SK-N-MC (cell line): ENCODE results near the gene FASTKD3.

ENCODE experiments used
- DNase-seq: peaks from one replicate; pipeline ENCODE4 v3.0.0-alpha.2; 2011; ENCODE audit warnings: low read depth, low spot score
- H3K27ac ChIP-seq: fragments of 200-600 bp; sonication (generic); 2 replicates; pipeline ENCODE4 v1.5.1; 2016; ENCODE audit warnings: mixed run types
- H3K36me3 ChIP-seq: fragments of 200-600 bp; sonication (generic); 2 replicates; pipeline ENCODE4 v1.6.1; 2017; ENCODE audit warnings: antibody characterized with exemption, low read length, mixed read lengths; ENCODE audit not compliant: insufficient read depth
- H3K4me3 ChIP-seq: fragments of 200-600 bp; sonication (generic); 2 replicates; pipeline ENCODE4 v1.5.1; 2016
- H3K9ac ChIP-seq: fragments of 200-600 bp; sonication (generic); 2 replicates; pipeline ENCODE4 v1.8.0; 2017; ENCODE audit warnings: mixed run types, mixed read lengths; ENCODE audit not compliant: insufficient read length
- H3K9me3 ChIP-seq: fragments of 200-600 bp; sonication (generic); 2 replicates; pipeline ENCODE4 v1.6.1; 2017; ENCODE audit warnings: low read depth, mild to moderate bottlenecking, antibody characterized with exemption, low read length, moderate library complexity, mixed read lengths
- EZH2 ChIP-seq: fragments of 200-600 bp; sonication (generic); IDR thresholded peaks from one replicate; pipeline ENCODE4 v1.6.1; 2017; ENCODE audit warnings: antibody characterized with exemption
- FOXP2 ChIP-seq: optimal IDR thresholded peaks from 2 replicates; pipeline ENCODE3; 2011; ENCODE audit warnings: mild to moderate bottlenecking, moderate library complexity; ENCODE audit not compliant: insufficient read depth; ENCODE audit errors: extremely low read length, control extremely low read depth
- POLR2AphosphoS5 ChIP-seq: IDR thresholded peaks from 2 replicates; pipeline ENCODE4 v1.6.1; 2012; ENCODE audit warnings: mild to moderate bottlenecking, low read depth, low read length, borderline replicate concordance

The FASTKD3 gene

GRCh38 chr5:7827610-7828009 is 41.2 kb downstream of the FASTKD3 start:
- Histone ChIP-seq H3K27ac (no peak overlapping the region), H3K36me3 (no peaks in the 10 kb centered on the region)
- DNase-seq, result no peak

GRCh38 chr5:7825630-7826029 is 43.2 kb downstream of the FASTKD3 start:
- H3K4me3 ChIP-seq, result no peak overlapping the region
- H3K27ac ChIP-seq, result no peak overlapping the region
- no peak overlapping the region for H3K9ac ChIP-seq
- no peaks in the 10 kb centered on the region for H3K9me3 ChIP-seq
- no peak for DNase-seq
- TF ChIP-seq POLR2AphosphoS5 (no peak), FOXP2 (no peak), EZH2 (no peak)
- no peaks in the 10 kb centered on the region for H3K36me3 ChIP-seq

More at GRCh38 chr5:7827610-7828009, 41.2 kb downstream of the FASTKD3 start:
- H3K9me3 ChIP-seq, result no peaks in the 10 kb centered on the region
- no peak for TF ChIP-seq EZH2
- no peak for TF ChIP-seq FOXP2
- TF ChIP-seq POLR2AphosphoS5, result no peak
- H3K4me3 ChIP-seq, result no peak overlapping the region
- H3K9ac ChIP-seq, result no peak overlapping the region

DNA sequence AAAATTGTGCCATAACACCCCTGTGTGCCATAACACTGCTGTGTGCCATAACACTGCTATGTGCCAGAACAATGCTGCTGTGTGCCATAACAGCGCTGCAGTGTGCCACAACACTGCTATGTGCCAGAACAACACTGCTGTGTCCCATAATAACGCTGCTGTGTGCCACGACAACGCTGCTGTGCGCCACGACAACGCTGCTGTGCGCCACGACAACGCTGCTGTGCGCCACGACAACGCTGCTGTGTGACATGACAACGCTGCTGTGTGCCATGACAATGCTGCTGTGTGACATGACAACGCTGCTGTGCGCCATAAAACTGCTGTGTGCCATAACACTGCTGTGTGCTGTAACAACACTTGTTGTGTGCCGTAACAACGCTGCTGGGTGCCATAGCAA is 43.8 kb downstream of the FASTKD3 start:
- Histone ChIP-seq H3K4me3 (no peak overlapping the region), H3K36me3 (no peaks in the 10 kb centered on the region), H3K9ac (no peak overlapping the region), H3K27ac (no peak overlapping the region), H3K9me3 (no peaks in the 10 kb centered on the region)
- TF ChIP-seq POLR2AphosphoS5 (no peak), FOXP2 (no peak), EZH2 (no peak)
- DNase-seq, result no peak

DNA sequence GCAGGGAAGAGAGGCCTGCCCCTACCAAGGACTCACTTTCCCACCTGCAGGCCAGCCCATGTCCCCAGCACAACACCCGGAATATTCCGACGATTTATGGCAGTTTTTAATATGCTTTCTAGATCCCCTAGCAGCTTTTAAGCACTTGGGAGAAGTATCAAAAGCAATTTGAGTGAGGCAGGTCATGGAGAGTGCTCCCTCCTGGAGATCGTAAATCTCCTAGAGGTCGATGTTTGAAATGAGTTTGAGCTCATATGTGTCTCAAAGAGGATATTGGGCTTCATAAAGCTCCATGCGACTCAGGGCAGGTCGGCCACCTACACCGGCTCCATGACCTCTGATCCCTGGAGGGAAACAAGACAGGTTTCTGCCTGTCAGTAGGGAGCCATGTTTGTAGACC is 45.2 kb downstream of the FASTKD3 start:
- DNase-seq, result no peak
- no peaks in the 10 kb centered on the region for H3K9me3 ChIP-seq
- H3K9ac ChIP-seq, result no peak overlapping the region
- H3K36me3 ChIP-seq, result no peaks in the 10 kb centered on the region
- H3K4me3 ChIP-seq, result no peak overlapping the region
- no peak overlapping the region for H3K27ac ChIP-seq
- TF ChIP-seq POLR2AphosphoS5 (no peak), FOXP2 (no peak), EZH2 (no peak)

DNA sequence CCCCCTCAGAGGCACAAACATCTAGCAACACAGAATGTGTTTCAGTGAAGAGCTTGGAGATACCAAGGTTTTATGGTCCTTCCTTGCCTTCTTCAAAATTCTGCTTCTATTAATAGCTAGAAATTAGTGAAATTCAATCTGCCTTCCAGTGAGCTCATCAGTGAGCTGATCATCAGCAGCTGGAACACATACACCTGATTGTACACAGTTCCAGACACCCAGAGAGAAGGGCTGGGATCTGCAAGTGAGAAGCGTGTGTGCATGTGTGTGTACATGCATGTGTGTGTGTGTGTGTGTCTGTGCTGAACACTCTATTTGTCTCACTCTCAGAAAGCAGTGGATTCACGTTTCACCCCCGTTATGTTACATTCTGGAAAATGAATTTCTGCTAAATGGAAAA is 46.4 kb downstream of the FASTKD3 start:
- Histone ChIP-seq H3K4me3 (no peak overlapping the region), H3K9me3 (no peaks in the 10 kb centered on the region), H3K9ac (no peak overlapping the region), H3K36me3 (no peaks in the 10 kb centered on the region), H3K27ac (no peak overlapping the region)
- no peak for DNase-seq
- TF ChIP-seq EZH2, result no peak

GRCh38 chr5:7816535-7816901 is 52.3 kb downstream of the FASTKD3 start:
- DNase-seq, result no peak
- no peaks in the 10 kb centered on the region for H3K36me3 ChIP-seq
- H3K27ac ChIP-seq, result no peak overlapping the region
- H3K9ac ChIP-seq, result no peak overlapping the region
- no peak overlapping the region for H3K4me3 ChIP-seq
- TF ChIP-seq FOXP2 (no peak), POLR2AphosphoS5 (no peak), EZH2 (no peak)
- no peaks in the 10 kb centered on the region for H3K9me3 ChIP-seq

GRCh38 chr5:7815892-7816534 is 52.8 kb downstream of the FASTKD3 start:
- Histone ChIP-seq H3K36me3 (no peaks in the 10 kb centered on the region), H3K9ac (no peak overlapping the region), H3K4me3 (no peak overlapping the region), H3K27ac (no peak overlapping the region), H3K9me3 (no peaks in the 10 kb centered on the region)
- DNase-seq, result no peak
- TF ChIP-seq POLR2AphosphoS5 (no peak), EZH2 (no peak), FOXP2 (no peak)

- Histone ChIP-seq H3K27ac (no peak overlapping the region), H3K4me3 (no peak overlapping the region), H3K9ac (no peak overlapping the region), H3K36me3 (no peaks in the 10 kb centered on the region), H3K9me3 (no peaks in the 10 kb centered on the region)
- TF ChIP-seq EZH2, result no peak
- no peak for TF ChIP-seq FOXP2
- TF ChIP-seq POLR2AphosphoS5, result no peak
- DNase-seq, result no peak
Measured at GRCh38 chr5:7814816-7815215, 54.0 kb downstream of the FASTKD3 start.

- H3K36me3 ChIP-seq, result no peaks in the 10 kb centered on the region
- no peak for DNase-seq
- H3K9me3 ChIP-seq, result no peaks in the 10 kb centered on the region
- H3K27ac ChIP-seq, result no peak overlapping the region
- TF ChIP-seq POLR2AphosphoS5 (no peak), FOXP2 (no peak), EZH2 (no peak)
- no peak overlapping the region for H3K9ac ChIP-seq
- no peak overlapping the region for H3K4me3 ChIP-seq
Measured at GRCh38 chr5:7813576-7813975, 55.3 kb downstream of the FASTKD3 start.
